ENCODE results near the gene FOS. TPM values are rescaled to one million over a fixed set of nuclear protein-coding genes. Genes with fewer than 3 reads are reported as not detected.
"Not testable (repeated sequence)": the region's sequence is repeated elsewhere in the genome, so short reads cannot be mapped to it uniquely, and the experiment has no call there.

Gene FOS
- total RNA-seq, 4 donors from 2014 or later: 62.2 to 181 (median 88.6) TPM

- H3K27ac ChIP-seq: peak overlapping the region; percentile 94 to 98 (median 96)
- intact Hi-C loops (cut with DNase I): no loop called here
- WGBS, 2 donors: 3 to 15% methylated on average over 16 to 19 of the region's 26 CpGs
- no peaks in the 10 kb centered on the region for H3K27me3 ChIP-seq
- no peaks in the 10 kb centered on the region for H3K9me3 ChIP-seq
- TF ChIP-seq CTCF (IDR thresholded peaks at IDR 0.05): no peak
- no peak for TF ChIP-seq POLR2A (IDR thresholded peaks at IDR 0.05)
- H3K4me3 ChIP-seq: peak overlapping the region; percentile 77 to 97 (median 92)
- no peak for DNase-seq
- peaks cover 4 to 35% (median 14%) of the 10 kb centered on the region in 3 donors for H3K36me3 ChIP-seq
- peaks cover 33 to 75% (median 40%) of the 10 kb centered on the region in 3 donors for H3K4me1 ChIP-seq
Observed at GRCh38 chr14:75279763-75280290, 1.2 kb downstream of the FOS start.

- Histone ChIP-seq H3K27ac (peak overlapping the region; percentile 94 to 98 (median 96)), H3K27me3 (no peaks in the 10 kb centered on the region), H3K4me1 (peaks cover 29 to 69% (median 37%) of the 10 kb centered on the region in 3 donors), H3K9me3 (no peaks in the 10 kb centered on the region), H3K4me3 (peak overlapping the region; percentile 77 to 97 (median 92)), H3K36me3 (peaks cover 4 to 35% (median 14%) of the 10 kb centered on the region in 3 donors)
- no peak for DNase-seq
- TF ChIP-seq POLR2A (IDR thresholded peaks at IDR 0.05) (no peak), CTCF (IDR thresholded peaks at IDR 0.05) (no peak)
- intact Hi-C loops (cut with DNase I): no loop called here
- 76 to 82% methylated on average over 7 of the region's 7 CpGs for WGBS, 2 donors
Observed at GRCh38 chr14:75280291-75280830, 1.7 kb downstream of the FOS start.

GRCh38 chr14:75280831-75281653 is 2.4 kb downstream of the FOS start:
- intact Hi-C loops (cut with DNase I): no loop called here
- no peaks in the 10 kb centered on the region for H3K27me3 ChIP-seq
- peaks cover 24 to 63% (median 30%) of the 10 kb centered on the region in 3 donors for H3K4me1 ChIP-seq
- no peak for DNase-seq
- H3K4me3 ChIP-seq: peak overlapping the region; percentile 77 to 97 (median 92)
- H3K9me3 ChIP-seq: no peaks in the 10 kb centered on the region
- H3K27ac ChIP-seq: peak overlapping the region; percentile 15 to 98 (median 96)
- TF ChIP-seq POLR2A (IDR thresholded peaks at IDR 0.05): peak in 2 of 4 donors; percentile 43 to 54
- TF ChIP-seq CTCF (IDR thresholded peaks at IDR 0.05): no peak
- 73 to 77% methylated on average over 6 to 10 of the region's 17 CpGs for WGBS, 2 donors
- H3K36me3 ChIP-seq: peaks cover 4 to 35% (median 14%) of the 10 kb centered on the region in 3 donors

GRCh38 chr14:75281654-75282019 is 3.0 kb downstream of the FOS start:
- Histone ChIP-seq H3K27ac (peak overlapping the region; percentile 15 to 98 (median 96)), H3K4me3 (peak overlapping the region; percentile 77 to 97 (median 92)), H3K27me3 (no peaks in the 10 kb centered on the region), H3K4me1 (peaks cover 18 to 57% (median 24%) of the 10 kb centered on the region in 3 donors), H3K9me3 (no peaks in the 10 kb centered on the region), H3K36me3 (peaks cover 4 to 35% (median 14%) of the 10 kb centered on the region in 3 donors)
- intact Hi-C loops (cut with DNase I): no loop called here
- no peak for DNase-seq
- WGBS, 2 donors: 59 to 73% methylated on average over 1 of the region's 1 CpG
- no peak for TF ChIP-seq CTCF (IDR thresholded peaks at IDR 0.05)
- no peak for TF ChIP-seq POLR2A (IDR thresholded peaks at IDR 0.05)

- no peak for DNase-seq
- intact Hi-C loops (cut with DNase I): no loop called here
- Histone ChIP-seq H3K4me3 (peak overlapping the region in 1 of 4 donors; percentile 92), H3K9me3 (no peaks in the 10 kb centered on the region), H3K4me1 (peaks cover 14 to 52% (median 22%) of the 10 kb centered on the region in 3 donors), H3K27ac (peak overlapping the region in 2 of 4 donors; percentile 36 to 95), H3K27me3 (no peaks in the 10 kb centered on the region), H3K36me3 (peaks cover 4 to 35% (median 14%) of the 10 kb centered on the region in 3 donors)
- TF ChIP-seq CTCF (IDR thresholded peaks at IDR 0.05) (no peak), POLR2A (IDR thresholded peaks at IDR 0.05) (peak in 2 of 4 donors; percentile 18 to 31)
- WGBS, 2 donors: 68 to 81% methylated on average over 4 of the region's 4 CpGs
Observed at GRCh38 chr14:75282170-75282554, 3.5 kb downstream of the FOS start.

- Histone ChIP-seq H3K4me1 (peaks cover 9 to 47% (median 22%) of the 10 kb centered on the region in 3 donors), H3K36me3 (peaks cover 4 to 35% (median 14%) of the 10 kb centered on the region in 3 donors), H3K27ac (peak overlapping the region in 2 of 4 donors; percentile 36 to 95), H3K4me3 (peak overlapping the region in 1 of 4 donors; percentile 92)
- intact Hi-C loops (cut with DNase I); H3K9me3 ChIP-seq; DNase-seq; H3K27me3 ChIP-seq: not testable (repeated sequence)
- 80 to 84% methylated on average over 18 of the region's 18 CpGs for WGBS, 2 donors
Observed at GRCh38 chr14:75282555-75283161, 4.0 kb downstream of the FOS start.
